ENCODE measurements around the gene TRIM71. TPM values are rescaled to one million over a fixed set of nuclear protein-coding genes. Genes with fewer than 3 reads are reported as not detected.
A peak's percentile ranks its signal among the peaks of the same experiment; 100 is the strongest.

The TRIM71 gene
- total RNA-seq, 2 donors from 2014 or later: 154 to 169 TPM

- H3K36me3 Mint-ChIP-seq (ENCODE audit: low read depth): peaks cover 78% of the 10 kb centered on the region
- H3K9me3 Mint-ChIP-seq: no peaks in the 10 kb centered on the region
- TF ChIP-seq CTCF (conservative IDR thresholded peaks at IDR 0.05): no peak
- Histone ChIP-seq H3K4me1 (ENCODE audit: control insufficient read depth, insufficient read depth, low read length) (no peaks in the 10 kb centered on the region), H3K9me3 (ENCODE audit: control insufficient read depth, low read length) (no peaks in the 10 kb centered on the region), H3K9ac (ENCODE audit: extremely low read depth, low read length, poor library complexity, severe bottlenecking) (no peak overlapping the region), H3K27ac (ENCODE audit: low read depth, low read length) (peak overlapping the region; percentile 33), H3K4me3 (ENCODE audit: low read length) (no peak overlapping the region), H3K27me3 (ENCODE audit: control insufficient read depth, insufficient read depth, low read length, poor library complexity, severe bottlenecking) (no peaks in the 10 kb centered on the region), H3K36me3 (ENCODE audit: control insufficient read depth, insufficient read depth, low read length) (peaks cover 79% of the 10 kb centered on the region)
- 91 to 96% methylated on average over 2 to 4 of the region's 4 CpGs for WGBS, 2 experiments (ENCODE audit: insufficient coverage in 1 of 2, insufficient read length in 1 of 2)
- H3K27ac Mint-ChIP-seq: no peak overlapping the region
- H3K4me3 Mint-ChIP-seq: no peak overlapping the region
- no peak for DNase-seq
- peaks cover 5% of the 10 kb centered on the region for H3K4me1 Mint-ChIP-seq
- H3K27me3 Mint-ChIP-seq (ENCODE audit: insufficient read depth): no peaks in the 10 kb centered on the region
Measured at GRCh38 chr3:32886296-32886695, 68.5 kb downstream of the TRIM71 start.

GRCh38 chr3:32886911-32887310 lies 69.1 kb downstream of the TRIM71 start:
- peaks cover 79% of the 10 kb centered on the region for H3K36me3 ChIP-seq (ENCODE audit: control insufficient read depth, insufficient read depth, low read length)
- Mint-ChIP-seq H3K27me3 (ENCODE audit: insufficient read depth) (no peaks in the 10 kb centered on the region), H3K4me1 (peaks cover 4% of the 10 kb centered on the region), H3K27ac (peak overlapping the region; percentile 26), H3K9me3 (no peaks in the 10 kb centered on the region), H3K4me3 (no peak overlapping the region), H3K36me3 (ENCODE audit: low read depth) (peaks cover 78% of the 10 kb centered on the region)
- TF ChIP-seq CTCF (conservative IDR thresholded peaks at IDR 0.05): no peak
- H3K27me3 ChIP-seq (ENCODE audit: control insufficient read depth, insufficient read depth, low read length, poor library complexity, severe bottlenecking): no peaks in the 10 kb centered on the region
- DNase-seq: no peak
- H3K4me3 ChIP-seq (ENCODE audit: low read length): no peak overlapping the region
- 80 to 96% methylated on average over 1 to 3 of the region's 3 CpGs for WGBS, 2 experiments (ENCODE audit: insufficient coverage in 1 of 2, insufficient read length in 1 of 2)
- no peak overlapping the region for H3K27ac ChIP-seq (ENCODE audit: low read depth, low read length)
- H3K9ac ChIP-seq (ENCODE audit: extremely low read depth, low read length, poor library complexity, severe bottlenecking): no peak overlapping the region
- no peaks in the 10 kb centered on the region for H3K4me1 ChIP-seq (ENCODE audit: control insufficient read depth, insufficient read depth, low read length)
- H3K9me3 ChIP-seq (ENCODE audit: control insufficient read depth, low read length): no peaks in the 10 kb centered on the region

GRCh38 chr3:32888739-32889138 lies 70.9 kb downstream of the TRIM71 start:
- H3K27ac ChIP-seq (ENCODE audit: low read depth, low read length): no peak overlapping the region
- no peak overlapping the region for H3K9ac ChIP-seq (ENCODE audit: extremely low read depth, low read length, poor library complexity, severe bottlenecking)
- peaks cover 86% of the 10 kb centered on the region for H3K36me3 ChIP-seq (ENCODE audit: control insufficient read depth, insufficient read depth, low read length)
- H3K4me1 Mint-ChIP-seq: peaks cover 4% of the 10 kb centered on the region
- H3K27me3 ChIP-seq (ENCODE audit: control insufficient read depth, insufficient read depth, low read length, poor library complexity, severe bottlenecking): no peaks in the 10 kb centered on the region
- H3K9me3 ChIP-seq (ENCODE audit: control insufficient read depth, low read length): no peaks in the 10 kb centered on the region
- no peak overlapping the region for H3K4me3 ChIP-seq (ENCODE audit: low read length)
- no peaks in the 10 kb centered on the region for H3K9me3 Mint-ChIP-seq
- no peaks in the 10 kb centered on the region for H3K4me1 ChIP-seq (ENCODE audit: control insufficient read depth, insufficient read depth, low read length)
- TF ChIP-seq CTCF (conservative IDR thresholded peaks at IDR 0.05): no peak
- H3K36me3 Mint-ChIP-seq (ENCODE audit: low read depth): peaks cover 88% of the 10 kb centered on the region
- WGBS, 2 experiments (ENCODE audit: insufficient coverage in 1 of 2, insufficient read length in 1 of 2): 95 to 100% methylated on average over 1 of the region's 1 CpG
- H3K27me3 Mint-ChIP-seq (ENCODE audit: insufficient read depth): no peaks in the 10 kb centered on the region
- no peak for DNase-seq
- H3K27ac Mint-ChIP-seq: peak overlapping the region; percentile 4
- H3K4me3 Mint-ChIP-seq: no peak overlapping the region
